WTC11 (cell line): ENCODE results near the gene PRDM15. TPM values are rescaled to one million over a fixed set of nuclear protein-coding genes. Genes with fewer than 3 reads are reported as not detected.

Experiments used
- ATAC-seq: fragments of 200-7000 bp; cut with Tn5 transposase; 2 replicates; pipeline ENCODE4 v1.10.0; 2021; ENCODE audit warnings: mild to moderate bottlenecking, moderate library complexity
- CTCF ChIA-PET: fragments of 300-600 bp; sonication (Branson Sonifier 250); formaldehyde crosslinking; loops from one replicate; lab custom pipeline; 2021; ENCODE audit warnings: antibody characterized with exemption; lab: Charles Lee
- POLR2A ChIA-PET: fragments of 350-600 bp; sonication (Branson Sonifier 250); formaldehyde crosslinking; loops from one replicate; lab custom pipeline; 2021; ENCODE audit warnings: antibody characterized with exemption; lab: Charles Lee
- DNase-seq: peaks from one replicate; pipeline ENCODE4 v3.0.0; 2021; ENCODE audit warnings: low spot score
- H3K27ac Mint-ChIP-seq: 2 replicates; pipeline ENCODE4 v1.8.0; 2021; ENCODE audit warnings: mixed read lengths
- H3K27me3 Mint-ChIP-seq: 2 replicates; pipeline ENCODE4 v1.8.0; 2021; ENCODE audit warnings: low read depth, mild to moderate bottlenecking, moderate library complexity, mixed read lengths
- H3K36me3 Mint-ChIP-seq: 2 replicates; pipeline ENCODE4 v1.8.0; 2021; ENCODE audit warnings: mixed read lengths
- H3K4me1 Mint-ChIP-seq: 2 replicates; pipeline ENCODE4 v1.8.0; 2022; ENCODE audit warnings: mixed read lengths
- H3K4me3 Mint-ChIP-seq: 2 replicates; pipeline ENCODE4 v1.8.0; 2021; ENCODE audit warnings: mild to moderate bottlenecking, moderate library complexity, mixed read lengths
- H3K9me3 Mint-ChIP-seq: 2 replicates; pipeline ENCODE4 v1.8.0; 2021; ENCODE audit warnings: mixed read lengths
- AR ChIP-seq: fragments of 250-450 bp; sonication (Bioruptor Pico); IDR thresholded peaks from 2 replicates; pipeline ENCODE4 v1.9.0; 2021; ENCODE audit warnings: mild to moderate bottlenecking
- E2F1 ChIP-seq: sonication (generic); formaldehyde crosslinking; IDR thresholded peaks from 2 replicates; pipeline ENCODE4 v1.8.0; 2022; ENCODE audit warnings: mild to moderate bottlenecking, missing genetic modification reagents
- E2F5 ChIP-seq: sonication (generic); formaldehyde crosslinking; IDR thresholded peaks from 2 replicates; pipeline ENCODE4 v1.8.1; 2022; ENCODE audit warnings: mild to moderate bottlenecking, moderate library complexity, missing genetic modification reagents
- FOXK1 ChIP-seq: sonication (generic); formaldehyde crosslinking; IDR thresholded peaks from 2 replicates; pipeline ENCODE4 v1.8.0; 2022; ENCODE audit warnings: mild to moderate bottlenecking, moderate library complexity, missing genetic modification reagents
- HMGA2 ChIP-seq: fragments of 250-450 bp; sonication (Bioruptor Pico); IDR thresholded peaks from 2 replicates; pipeline ENCODE4 v1.4.0; 2021; ENCODE audit warnings: mild to moderate bottlenecking, moderate library complexity
- HMGXB4 ChIP-seq: sonication (generic); formaldehyde crosslinking; IDR thresholded peaks from 2 replicates; pipeline ENCODE4 v1.8.1; 2023; ENCODE audit warnings: mild to moderate bottlenecking, moderate library complexity, missing genetic modification reagents
- RELA ChIP-seq: sonication (generic); formaldehyde crosslinking; IDR thresholded peaks from 2 replicates; pipeline ENCODE4 v1.8.1; 2022; ENCODE audit warnings: missing genetic modification reagents, mild to moderate bottlenecking, borderline replicate concordance
- USF2 ChIP-seq: sonication (generic); formaldehyde crosslinking; IDR thresholded peaks from 2 replicates; pipeline ENCODE4 v1.8.1; 2023; ENCODE audit warnings: mild to moderate bottlenecking, missing genetic modification reagents, moderate library complexity
- ZBTB21 ChIP-seq: sonication (generic); formaldehyde crosslinking; IDR thresholded peaks from 2 replicates; pipeline ENCODE4 v1.8.1; 2023; ENCODE audit warnings: mild to moderate bottlenecking, missing genetic modification reagents, borderline replicate concordance
- ZBTB43 ChIP-seq: sonication (generic); formaldehyde crosslinking; IDR thresholded peaks from 2 replicates; pipeline ENCODE4 v1.8.1; 2023; ENCODE audit warnings: mild to moderate bottlenecking, missing genetic modification reagents
- ZNF232 ChIP-seq: sonication (generic); formaldehyde crosslinking; IDR thresholded peaks from 2 replicates; pipeline ENCODE4 v1.8.0; 2022; ENCODE audit warnings: mild to moderate bottlenecking, missing genetic modification reagents
- ZNF416 ChIP-seq: fragments of 250-450 bp; sonication (Bioruptor Pico); IDR thresholded peaks from 2 replicates; pipeline ENCODE4 v1.9.0; 2021; ENCODE audit warnings: mild to moderate bottlenecking, inconsistent platforms
- ZSCAN18 ChIP-seq: fragments of 250-450 bp; sonication (Bioruptor Pico); IDR thresholded peaks from 2 replicates; pipeline ENCODE4 v2.1.2; 2022; ENCODE audit warnings: mild to moderate bottlenecking, moderate library complexity
- total RNA-seq: library from RNA; stranded (reverse); gene quantifications from 3 replicates; pipeline ENCODE4 v1.2.3, GENCODE V29; 2021

Gene PRDM15
- total RNA-seq, 1 experiment from 2014 or later: 12.9 TPM

- H3K4me3 Mint-ChIP-seq: peak overlapping the region; percentile 47
- no peaks in the 10 kb centered on the region for H3K9me3 Mint-ChIP-seq
- no peaks in the 10 kb centered on the region for H3K36me3 Mint-ChIP-seq
- ATAC-seq (no peak; the same call in 1 of the 2 replicates), DNase-seq (no peak)
- ChIA-PET POLR2A (no interaction called here), CTCF (interaction anchor here (2.7 to 4.3 kb wide), 3 partner anchors 14 to 168 kb away, joined by 19 to 183 read pairs (median 80); partner anchors contain the start of gene RIPK4)
- TF ChIP-seq RELA (CRISPR knock-in tag) (no peak), ZNF232 (CRISPR knock-in tag) (no peak), HMGA2 (no peak), ZBTB43 (no peak), ZSCAN18 (CRISPR knock-in tag) (no peak), HMGXB4 (no peak), ZBTB21 (CRISPR knock-in tag) (no peak), E2F1 (CRISPR knock-in tag) (no peak), FOXK1 (CRISPR knock-in tag) (no peak), E2F5 (CRISPR knock-in tag) (no peak), AR (CRISPR knock-in tag) (no peak), ZNF416 (CRISPR knock-in tag) (no peak)
- H3K27me3 Mint-ChIP-seq: peaks cover 9% of the 10 kb centered on the region
- peaks cover 25% of the 10 kb centered on the region for H3K4me1 Mint-ChIP-seq
- H3K27ac Mint-ChIP-seq: no peak overlapping the region
Measured at GRCh38 chr21:41779659-41780058, 99.5 kb downstream of the PRDM15 start.

GRCh38 chr21:41778930-41779600 is 100.1 kb downstream of the PRDM15 start:
- no peak for TF ChIP-seq USF2 (CRISPR knock-in tag)
- TF ChIP-seq, all 79 proteins: peak for 0

More at GRCh38 chr21:41778930-41779600, 100.1 kb downstream of the PRDM15 start:
- Mint-ChIP-seq H3K4me3 (peak overlapping the region; percentile 47), H3K4me1 (peaks cover 25% of the 10 kb centered on the region), H3K36me3 (no peaks in the 10 kb centered on the region), H3K9me3 (no peaks in the 10 kb centered on the region), H3K27ac (peak overlapping the region; percentile 33; the same call in 1 of the 2 replicates), H3K27me3 (peaks cover 9% of the 10 kb centered on the region)
- ChIA-PET POLR2A (interaction anchor here (1.6 kb wide), 1 partner anchor 10 kb away, joined by 6 read pairs; no protein-coding TSS in a partner anchor), CTCF (interaction anchor here (1.0 to 4.3 kb wide), 20 partner anchors 8 to 495 kb away, joined by 3 to 183 read pairs (median 7); partner anchors contain the start of gene RIPK4)
- ATAC-seq (peak; percentile 70), DNase-seq (peak; percentile 51)
